ENCODE data around the gene DYRK1A. TPM values are rescaled to one million over a fixed set of nuclear protein-coding genes. Genes with fewer than 3 reads are reported as not detected.

Gene DYRK1A
- total RNA-seq, 2 donors from 2014 or later, result 55.6 to 59.9 TPM

GRCh38 chr21:37472581-37472980 is 106.0 kb downstream of the DYRK1A start:
- Mint-ChIP-seq H3K4me1 (peaks cover 42% of the 10 kb centered on the region), H3K27ac (no peak overlapping the region), H3K9me3 (peaks cover 3% of the 10 kb centered on the region), H3K36me3 (ENCODE audit: low read depth) (peaks cover 74% of the 10 kb centered on the region), H3K27me3 (no peaks in the 10 kb centered on the region), H3K4me3 (no peak overlapping the region)
- no peak for ATAC-seq (replicated peaks)

GRCh38 chr21:37473491-37473890 is 106.9 kb downstream of the DYRK1A start:
- H3K4me3 Mint-ChIP-seq, result no peak overlapping the region
- ATAC-seq (replicated peaks), result no peak
- H3K4me1 Mint-ChIP-seq, result peaks cover 39% of the 10 kb centered on the region
- H3K27me3 Mint-ChIP-seq, result no peaks in the 10 kb centered on the region
- peaks cover 3% of the 10 kb centered on the region for H3K9me3 Mint-ChIP-seq
- H3K36me3 Mint-ChIP-seq (ENCODE audit: low read depth), result peaks cover 72% of the 10 kb centered on the region
- no peak overlapping the region for H3K27ac Mint-ChIP-seq

GRCh38 chr21:37474342-37474741 is 107.8 kb downstream of the DYRK1A start:
- Mint-ChIP-seq H3K36me3 (ENCODE audit: low read depth) (peaks cover 63% of the 10 kb centered on the region), H3K27ac (no peak overlapping the region), H3K9me3 (peaks cover 3% of the 10 kb centered on the region), H3K4me1 (peaks cover 35% of the 10 kb centered on the region), H3K27me3 (no peaks in the 10 kb centered on the region), H3K4me3 (no peak overlapping the region)
- ATAC-seq (replicated peaks), result no peak

- Mint-ChIP-seq H3K4me1 (peaks cover 32% of the 10 kb centered on the region), H3K36me3 (ENCODE audit: low read depth) (peaks cover 63% of the 10 kb centered on the region), H3K27me3 (no peaks in the 10 kb centered on the region), H3K27ac (peak overlapping the region; percentile 40), H3K4me3 (no peak overlapping the region), H3K9me3 (peaks cover 3% of the 10 kb centered on the region)
- ATAC-seq (replicated peaks), result no peak
Measured at GRCh38 chr21:37475186-37475868, 108.8 kb downstream of the DYRK1A start.

- Mint-ChIP-seq H3K4me1 (peaks cover 22% of the 10 kb centered on the region), H3K27me3 (no peaks in the 10 kb centered on the region), H3K4me3 (no peak overlapping the region), H3K36me3 (ENCODE audit: low read depth) (peaks cover 66% of the 10 kb centered on the region), H3K9me3 (no peaks in the 10 kb centered on the region), H3K27ac (no peak overlapping the region)
- no peak for ATAC-seq (replicated peaks)
Measured at GRCh38 chr21:37478794-37479193, 112.2 kb downstream of the DYRK1A start.

GRCh38 chr21:37483776-37484175 is 117.2 kb downstream of the DYRK1A start:
- Mint-ChIP-seq H3K36me3 (ENCODE audit: low read depth) (peaks cover 63% of the 10 kb centered on the region), H3K9me3 (no peaks in the 10 kb centered on the region), H3K27ac (peak overlapping the region; percentile 8), H3K4me1 (peaks cover 9% of the 10 kb centered on the region), H3K4me3 (no peak overlapping the region), H3K27me3 (no peaks in the 10 kb centered on the region)
- no peak for ATAC-seq (replicated peaks)

GRCh38 chr21:37484535-37485474 is 118.2 kb downstream of the DYRK1A start:
- Mint-ChIP-seq H3K4me1 (peaks cover 9% of the 10 kb centered on the region), H3K27me3 (no peaks in the 10 kb centered on the region), H3K36me3 (ENCODE audit: low read depth) (peaks cover 73% of the 10 kb centered on the region), H3K27ac (no peak overlapping the region), H3K9me3 (no peaks in the 10 kb centered on the region), H3K4me3 (no peak overlapping the region)
- no peak for ATAC-seq (replicated peaks)

- no peaks in the 10 kb centered on the region for H3K27me3 Mint-ChIP-seq
- H3K27ac Mint-ChIP-seq, result no peak overlapping the region
- ATAC-seq (replicated peaks), result no peak
- peaks cover 86% of the 10 kb centered on the region for H3K36me3 Mint-ChIP-seq (ENCODE audit: low read depth)
- peaks cover 4% of the 10 kb centered on the region for H3K4me1 Mint-ChIP-seq
- no peaks in the 10 kb centered on the region for H3K9me3 Mint-ChIP-seq
- H3K4me3 Mint-ChIP-seq, result no peak overlapping the region
Measured at GRCh38 chr21:37489553-37489952, 123.0 kb downstream of the DYRK1A start.

- Mint-ChIP-seq H3K4me1 (peaks cover 4% of the 10 kb centered on the region), H3K4me3 (no peak overlapping the region), H3K27me3 (no peaks in the 10 kb centered on the region), H3K9me3 (no peaks in the 10 kb centered on the region), H3K27ac (no peak overlapping the region), H3K36me3 (ENCODE audit: low read depth) (peaks cover 86% of the 10 kb centered on the region)
- no peak for ATAC-seq (replicated peaks)
Measured at GRCh38 chr21:37490084-37490483, 123.5 kb downstream of the DYRK1A start.

GRCh38 chr21:37496972-37497371 is 130.4 kb downstream of the DYRK1A start:
- no peaks in the 10 kb centered on the region for H3K9me3 Mint-ChIP-seq
- H3K27me3 Mint-ChIP-seq, result no peaks in the 10 kb centered on the region
- H3K36me3 Mint-ChIP-seq (ENCODE audit: low read depth), result peaks cover 70% of the 10 kb centered on the region
- ATAC-seq (replicated peaks), result no peak
- H3K4me1 Mint-ChIP-seq, result peaks cover 5% of the 10 kb centered on the region
- H3K27ac Mint-ChIP-seq, result peak overlapping the region; percentile 19
- no peak overlapping the region for H3K4me3 Mint-ChIP-seq

- Mint-ChIP-seq H3K27me3 (no peaks in the 10 kb centered on the region), H3K4me3 (no peak overlapping the region), H3K27ac (no peak overlapping the region), H3K9me3 (no peaks in the 10 kb centered on the region), H3K36me3 (ENCODE audit: low read depth) (peaks cover 53% of the 10 kb centered on the region), H3K4me1 (peaks cover 16% of the 10 kb centered on the region)
- ATAC-seq (replicated peaks), result no peak
Measured at GRCh38 chr21:37498664-37499063, 132.1 kb downstream of the DYRK1A start.

- Mint-ChIP-seq H3K9me3 (no peaks in the 10 kb centered on the region), H3K4me1 (peaks cover 23% of the 10 kb centered on the region), H3K36me3 (ENCODE audit: low read depth) (peaks cover 13% of the 10 kb centered on the region), H3K27me3 (no peaks in the 10 kb centered on the region), H3K4me3 (no peak overlapping the region), H3K27ac (peak overlapping the region; percentile 82)
- no peak for ATAC-seq (replicated peaks)
Measured at GRCh38 chr21:37502947-37503346, 136.4 kb downstream of the DYRK1A start.

- peaks cover 3% of the 10 kb centered on the region for H3K36me3 Mint-ChIP-seq (ENCODE audit: low read depth)
- peak; percentile 68 for ATAC-seq (replicated peaks)
- peaks cover 23% of the 10 kb centered on the region for H3K4me1 Mint-ChIP-seq
- H3K9me3 Mint-ChIP-seq, result no peaks in the 10 kb centered on the region
- no peaks in the 10 kb centered on the region for H3K27me3 Mint-ChIP-seq
- H3K27ac Mint-ChIP-seq, result peak overlapping the region; percentile 82
- peak overlapping the region; percentile 9 for H3K4me3 Mint-ChIP-seq
Measured at GRCh38 chr21:37503848-37504467, 137.4 kb downstream of the DYRK1A start.

GRCh38 chr21:37505963-37506362 is 139.4 kb downstream of the DYRK1A start:
- H3K36me3 Mint-ChIP-seq (ENCODE audit: low read depth), result no peaks in the 10 kb centered on the region
- H3K27ac Mint-ChIP-seq, result no peak overlapping the region
- no peaks in the 10 kb centered on the region for H3K9me3 Mint-ChIP-seq
- H3K27me3 Mint-ChIP-seq, result no peaks in the 10 kb centered on the region
- no peak overlapping the region for H3K4me3 Mint-ChIP-seq
- no peak for ATAC-seq (replicated peaks)
- H3K4me1 Mint-ChIP-seq, result peaks cover 26% of the 10 kb centered on the region

Measured in activated T-helper 17 cell treated with anti-CD3 and anti-CD28 coated beads, Interleukin-2, amount 50 U/mL, for 72 hours (primary cell).